NOMO-1 (cell line): ENCODE data around the gene BTNL9.
"Not testable (repeated sequence)": the region's sequence is repeated elsewhere in the genome, so short reads cannot be mapped to it uniquely, and the experiment has no call there.

Experiments used
- DNase-seq, 2 experiments: peaks; one replicate each; lab custom pipeline; 2025; ENCODE audit not compliant: unreplicated experiment in 2 of 2; lab: John Stamatoyannopoulos, UW

The BTNL9 gene

GRCh38 chr5:181039931-181040630, at the start of gene BTNL9:
Gene BTNL9 (plus strand): TSS chr5:181040266. CDS start chr5:181045490, 5,224 bp downstream.
- no peak for DNase-seq

- DNase-seq, result no peak
Measured at GRCh38 chr5:180990882-180991242, 49.2 kb upstream of the BTNL9 start.

DNA sequence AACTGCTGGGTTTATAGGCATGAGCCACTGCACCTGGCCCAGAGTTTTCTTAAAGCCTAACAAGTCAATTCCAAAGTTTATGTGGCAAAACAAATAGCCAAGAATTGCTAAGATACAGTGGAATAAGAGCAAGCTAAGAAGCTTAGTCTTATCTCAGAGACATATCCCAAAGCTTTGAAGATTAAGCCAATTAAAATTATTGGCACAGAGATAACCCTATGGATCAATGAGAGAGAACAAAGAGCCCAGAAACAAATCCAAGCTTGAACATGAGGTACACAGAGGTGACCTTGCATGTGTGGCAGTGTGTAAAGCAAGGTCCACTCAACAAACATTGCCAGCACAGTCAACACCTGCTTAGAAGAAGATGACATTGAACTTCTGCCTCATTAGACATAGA, 38.1 kb upstream of the BTNL9 start:
- DNase-seq, result no peak

DNA sequence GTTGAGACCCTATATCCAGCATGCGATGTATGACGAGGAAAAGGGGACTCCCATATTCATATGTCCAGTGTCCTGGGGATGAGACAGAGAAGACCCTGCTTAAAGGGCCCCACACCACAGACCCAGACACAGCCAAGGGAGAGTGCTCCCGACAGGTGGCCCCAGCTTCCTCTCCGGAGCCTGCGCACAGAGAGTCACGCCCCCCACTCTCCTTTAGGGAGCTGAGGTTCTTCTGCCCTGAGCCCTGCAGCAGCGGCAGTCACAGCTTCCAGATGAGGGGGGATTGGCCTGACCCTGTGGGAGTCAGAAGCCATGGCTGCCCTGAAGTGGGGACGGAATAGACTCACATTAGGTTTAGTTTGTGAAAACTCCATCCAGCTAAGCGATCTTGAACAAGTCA, 34.3 kb upstream of the BTNL9 start:
- no peak for DNase-seq

- no peak for DNase-seq
Measured at GRCh38 chr5:181008136-181008535, 31.9 kb upstream of the BTNL9 start.

DNA sequence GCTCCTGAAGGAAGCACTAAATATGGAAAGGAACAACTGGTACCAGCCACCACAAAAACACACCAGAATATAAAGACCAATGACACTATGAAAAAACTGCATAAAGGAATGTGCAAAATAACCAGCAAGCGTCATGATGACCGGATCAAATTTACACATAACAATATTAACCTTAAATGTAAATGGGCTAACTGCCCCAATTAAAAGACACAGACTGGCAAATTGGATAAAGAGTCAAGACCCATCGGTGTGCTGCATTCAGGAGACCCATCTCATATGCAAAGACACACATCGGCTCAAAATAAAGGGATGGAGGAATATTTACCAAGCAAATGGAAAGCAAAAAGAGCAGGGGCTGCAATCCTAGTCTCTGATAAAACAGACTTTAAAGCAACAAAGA, 30.0 kb upstream of the BTNL9 start:
- DNase-seq, result not testable (repeated sequence)

DNA sequence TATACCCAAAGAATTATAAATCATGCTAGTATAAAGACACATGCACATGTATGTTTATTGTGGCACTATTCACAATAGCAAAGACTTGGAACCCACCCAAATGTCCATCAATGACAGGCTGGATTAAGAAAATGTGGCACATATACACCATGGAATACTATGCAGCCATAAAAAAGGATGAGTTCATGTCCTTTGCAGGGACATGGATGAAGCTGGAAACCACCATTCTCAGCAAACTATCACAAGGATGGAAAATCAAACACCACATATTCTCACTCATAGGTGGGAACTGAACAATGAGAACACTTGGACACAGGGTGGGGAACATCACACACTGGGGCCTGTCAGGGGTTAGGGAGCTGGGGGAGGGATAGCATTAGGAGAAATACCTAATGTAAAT, 25.4 kb upstream of the BTNL9 start:
- not testable (repeated sequence) for DNase-seq

DNA sequence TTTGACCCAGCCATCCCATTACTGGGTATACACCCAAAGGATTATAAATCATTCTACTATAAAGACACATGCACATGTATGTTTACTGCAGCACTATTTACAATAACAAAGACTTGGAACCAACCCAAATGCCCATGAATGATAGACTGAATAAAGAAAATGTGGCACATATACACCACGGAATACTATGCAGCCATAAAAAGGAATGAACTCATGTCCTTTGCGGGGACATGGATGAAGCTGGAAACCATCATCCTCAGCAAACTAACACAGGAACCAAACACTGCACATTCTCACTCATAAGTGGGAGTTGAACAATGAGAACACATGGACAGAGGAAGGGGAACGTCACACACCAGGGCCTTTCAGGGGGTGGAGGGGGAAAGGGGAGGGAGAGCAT, 22.6 kb upstream of the BTNL9 start:
- not testable (repeated sequence) for DNase-seq

DNA sequence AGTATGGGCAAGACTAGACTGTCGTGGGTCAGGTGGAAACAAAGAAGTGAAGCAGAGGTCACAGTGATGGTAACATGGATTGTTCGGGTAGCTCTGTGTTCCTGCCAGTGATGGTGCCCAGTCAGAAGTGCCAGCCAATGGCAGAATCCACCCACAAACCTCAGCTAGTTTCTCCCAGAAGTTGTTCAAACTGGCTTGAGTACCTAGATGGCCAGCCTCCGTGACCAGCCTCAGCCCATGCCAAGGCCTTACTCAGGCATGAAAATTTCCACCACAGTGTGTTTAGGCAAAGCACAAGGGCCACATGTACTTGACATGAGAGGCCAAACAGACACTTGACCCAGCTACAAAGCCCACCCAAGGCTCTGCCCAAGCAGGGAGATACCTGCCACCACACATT, 19.4 kb upstream of the BTNL9 start:
- no peak for DNase-seq

- DNase-seq, result no peak
Measured at GRCh38 chr5:181024245-181025064, 15.6 kb upstream of the BTNL9 start.

DNA sequence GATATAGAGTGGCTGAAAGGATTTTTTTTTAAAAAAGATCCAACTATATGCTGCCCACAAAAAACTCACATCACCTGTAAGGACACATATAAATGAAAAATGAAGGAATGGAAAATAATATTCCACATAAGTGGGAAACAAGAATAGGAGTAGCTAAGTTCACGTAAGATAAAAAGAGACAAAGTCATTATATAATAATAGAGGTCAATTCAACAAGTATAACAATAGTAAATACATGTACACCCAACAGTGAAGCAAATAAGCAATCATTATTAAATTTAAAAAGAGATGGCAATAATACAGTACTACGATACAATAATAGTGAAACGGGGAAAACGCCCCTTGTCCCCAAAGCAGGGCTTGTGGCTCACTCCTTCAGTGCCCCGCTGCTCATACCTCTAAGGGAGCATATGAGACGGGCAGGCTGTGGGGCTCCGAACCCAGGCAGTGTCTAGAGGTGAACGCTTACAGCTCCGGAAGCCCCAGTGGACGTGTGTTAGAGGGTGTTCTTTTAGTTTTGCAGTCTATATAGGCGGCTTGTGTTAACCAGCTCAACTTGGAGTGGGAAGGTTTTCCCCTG, 12.5 kb upstream of the BTNL9 start:
- DNase-seq, result no peak

DNA sequence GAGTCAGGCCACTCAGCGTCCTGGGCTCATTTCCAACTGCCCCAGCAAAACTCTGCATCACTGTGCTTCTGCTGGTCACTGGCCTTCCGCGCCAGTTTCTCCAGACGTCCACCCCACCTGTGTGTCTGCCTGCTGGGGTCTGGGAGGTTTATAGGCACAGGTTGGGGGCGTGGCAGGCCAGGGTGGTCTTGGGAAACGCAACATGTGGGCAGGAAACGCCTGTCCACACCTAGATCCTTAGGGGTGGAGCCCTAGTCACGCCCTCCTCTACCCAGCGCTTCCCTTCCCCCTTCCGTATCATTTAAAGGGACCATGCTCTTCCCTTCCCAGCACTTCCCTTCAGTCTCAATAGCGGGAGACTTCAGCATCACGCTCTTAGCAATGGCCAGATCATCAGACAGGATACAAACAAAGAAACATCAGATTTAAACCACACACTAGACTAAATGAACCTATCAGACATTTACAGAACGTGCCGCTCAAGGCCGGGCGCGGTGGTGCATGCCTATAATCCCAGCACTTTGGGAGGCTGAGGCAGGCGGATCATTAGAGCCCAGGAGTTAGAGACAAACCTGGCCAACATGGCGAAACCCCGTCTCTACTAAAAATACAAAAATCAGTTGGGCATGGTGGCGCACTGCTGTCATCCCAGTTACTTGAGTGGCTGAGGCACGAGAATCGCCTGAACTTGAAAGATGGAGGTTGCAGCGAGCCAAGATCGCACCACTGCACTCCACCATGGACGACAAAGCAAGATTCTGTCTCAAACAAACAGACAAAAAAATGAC, 11.8 kb upstream of the BTNL9 start:
- no peak for DNase-seq

- no peak for DNase-seq
Measured at GRCh38 chr5:181031716-181032115, 8.3 kb upstream of the BTNL9 start.

- no peak for DNase-seq
Measured at GRCh38 chr5:181035991-181036815, 3.9 kb upstream of the BTNL9 start.

DNA sequence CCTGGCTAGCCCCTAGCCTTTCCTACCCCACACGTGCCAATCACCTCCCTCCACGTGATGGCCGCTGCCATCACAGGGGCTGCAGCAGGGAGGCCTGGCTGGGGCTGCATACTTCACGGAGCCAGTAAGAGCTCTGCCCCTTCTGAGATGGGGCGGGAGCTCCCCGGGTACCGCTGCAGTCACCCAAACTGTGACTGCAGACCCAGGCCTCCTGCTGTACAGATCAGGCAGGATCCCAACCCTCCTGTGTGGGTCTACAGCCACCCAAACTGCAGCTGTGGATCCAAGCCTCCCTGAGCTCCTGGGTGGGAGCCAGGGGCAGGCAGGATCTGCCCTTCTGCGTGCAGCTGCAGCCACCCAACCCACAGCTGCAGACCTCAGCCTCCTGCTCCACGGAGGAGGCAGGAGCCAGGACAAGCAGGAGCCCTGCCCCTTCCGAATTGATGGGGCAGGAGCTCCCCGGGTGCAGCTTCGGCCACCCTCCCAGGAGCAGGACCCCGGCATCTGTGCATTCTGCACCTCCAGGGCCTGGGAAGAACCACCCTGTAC, 3.2 kb upstream of the BTNL9 start:
- DNase-seq, result no peak

GRCh38 chr5:181037365-181037861, 2.7 kb upstream of the BTNL9 start:
- no peak for DNase-seq

- DNase-seq, result no peak
Measured at GRCh38 chr5:181039471-181039870, 595 bp upstream of the BTNL9 start.

- no peak for DNase-seq
Measured at GRCh38 chr5:181040631-181040945, 522 bp downstream of the BTNL9 start.

GRCh38 chr5:181041043-181041442, 977 bp downstream of the BTNL9 start:
- DNase-seq, result no peak
